ENCODE measurements around the gene BABAM2. TPM values are rescaled to one million over a fixed set of nuclear protein-coding genes. Genes with fewer than 3 reads are reported as not detected.
A peak's percentile ranks its signal among the peaks of the same experiment; 100 is the strongest.
"Not testable (repeated sequence)": the region's sequence is repeated elsewhere in the genome, so short reads cannot be mapped to it uniquely, and the experiment has no call there.

The BABAM2 gene
- total RNA-seq, 1 donor from 2014 or later, result 29.5 TPM

- ATAC-seq, result no peak
These were observed 474.1 kb downstream of the BABAM2 start for GRCh38 chr2:28364610-28365009.

GRCh38 chr2:28365158-28365557, 474.6 kb downstream of the BABAM2 start:
- ATAC-seq, result no peak

- ATAC-seq, result no peak
These were observed 475.6 kb downstream of the BABAM2 start for GRCh38 chr2:28366149-28366495.

GRCh38 chr2:28366496-28367282, 476.2 kb downstream of the BABAM2 start:
- ATAC-seq, result peak; percentile 11

DNA sequence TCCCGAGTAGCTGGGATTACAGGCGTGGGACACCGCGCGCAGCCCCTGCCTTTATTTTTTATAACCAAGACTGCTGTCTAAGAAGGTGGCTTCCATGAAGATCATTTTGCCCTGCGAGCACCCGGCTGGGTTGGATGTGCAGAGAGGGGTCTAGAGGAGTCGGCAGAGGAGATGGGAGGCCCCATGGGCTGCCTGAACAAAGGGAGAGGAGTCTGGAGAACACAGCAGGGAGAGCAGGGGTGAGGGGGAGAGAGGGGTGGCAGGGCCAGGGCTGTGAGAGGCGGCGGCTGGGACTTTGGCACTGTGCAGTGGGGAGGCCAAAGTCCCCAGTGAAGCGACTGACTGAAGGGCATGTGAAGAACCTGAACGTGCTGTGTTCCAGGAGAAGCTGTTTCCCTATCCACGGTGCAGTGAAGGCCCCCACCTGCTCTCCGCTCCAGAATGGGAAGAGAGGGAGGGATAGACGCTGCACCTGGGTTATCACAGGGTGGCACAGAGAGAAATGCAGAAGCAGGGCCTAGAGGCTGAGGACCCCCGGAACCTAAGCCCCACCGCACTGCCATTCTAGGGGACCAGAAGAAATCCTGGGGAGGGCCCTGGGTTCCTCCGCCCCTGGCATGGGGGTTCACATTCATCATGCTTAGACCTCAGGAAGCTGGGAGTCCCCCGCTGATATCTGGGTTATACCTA, 477.3 kb downstream of the BABAM2 start:
- peak; percentile 15 for ATAC-seq

GRCh38 chr2:28368357-28368798, 477.8 kb downstream of the BABAM2 start:
- ATAC-seq, result no peak

- ATAC-seq, result no peak
These were observed 478.8 kb downstream of the BABAM2 start for GRCh38 chr2:28369358-28369757.

GRCh38 chr2:28370354-28370753, 479.8 kb downstream of the BABAM2 start:
- no peak for ATAC-seq

DNA sequence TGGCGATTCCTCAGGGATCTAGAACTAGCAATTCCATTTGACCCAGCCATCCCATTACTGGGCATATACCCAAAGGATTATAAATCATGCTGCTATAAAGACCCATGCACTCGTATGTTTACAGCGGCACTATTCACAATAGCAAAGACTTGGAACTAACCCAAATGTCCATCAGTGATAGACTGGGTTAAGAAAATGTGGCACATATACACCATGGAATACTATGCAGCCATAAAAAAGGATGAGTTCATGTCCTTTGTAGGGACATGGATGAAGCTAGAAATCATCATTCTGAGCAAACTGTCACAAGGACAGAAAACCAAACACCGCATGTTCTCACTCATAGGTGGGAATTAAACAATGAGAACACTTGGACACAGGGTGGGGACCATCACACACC, 481.2 kb downstream of the BABAM2 start:
- not testable (repeated sequence) for ATAC-seq

DNA sequence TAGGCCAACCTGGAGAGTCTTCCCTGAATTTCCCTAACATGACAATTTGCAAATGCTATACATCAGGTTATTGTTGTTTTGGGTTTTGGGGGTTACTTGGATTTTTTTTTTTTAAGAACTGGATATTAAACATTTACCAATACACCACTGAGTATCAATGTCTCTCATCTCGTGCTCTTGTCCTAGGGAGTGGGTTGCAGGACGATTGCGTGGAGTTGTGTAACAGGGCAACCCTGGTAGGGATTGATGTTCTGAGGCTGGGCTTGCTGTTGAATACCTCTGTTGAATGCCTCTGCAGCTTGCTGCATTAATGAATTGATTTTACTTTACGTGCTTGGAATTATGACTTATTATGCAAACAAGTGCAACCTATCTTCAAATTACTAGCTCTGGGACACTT, 483.3 kb downstream of the BABAM2 start:
- no peak for ATAC-seq

- ATAC-seq, result no peak
These were observed 483.8 kb downstream of the BABAM2 start for GRCh38 chr2:28374331-28374730.

GRCh38 chr2:28375236-28375635, 484.7 kb downstream of the BABAM2 start:
- ATAC-seq, result no peak

DNA sequence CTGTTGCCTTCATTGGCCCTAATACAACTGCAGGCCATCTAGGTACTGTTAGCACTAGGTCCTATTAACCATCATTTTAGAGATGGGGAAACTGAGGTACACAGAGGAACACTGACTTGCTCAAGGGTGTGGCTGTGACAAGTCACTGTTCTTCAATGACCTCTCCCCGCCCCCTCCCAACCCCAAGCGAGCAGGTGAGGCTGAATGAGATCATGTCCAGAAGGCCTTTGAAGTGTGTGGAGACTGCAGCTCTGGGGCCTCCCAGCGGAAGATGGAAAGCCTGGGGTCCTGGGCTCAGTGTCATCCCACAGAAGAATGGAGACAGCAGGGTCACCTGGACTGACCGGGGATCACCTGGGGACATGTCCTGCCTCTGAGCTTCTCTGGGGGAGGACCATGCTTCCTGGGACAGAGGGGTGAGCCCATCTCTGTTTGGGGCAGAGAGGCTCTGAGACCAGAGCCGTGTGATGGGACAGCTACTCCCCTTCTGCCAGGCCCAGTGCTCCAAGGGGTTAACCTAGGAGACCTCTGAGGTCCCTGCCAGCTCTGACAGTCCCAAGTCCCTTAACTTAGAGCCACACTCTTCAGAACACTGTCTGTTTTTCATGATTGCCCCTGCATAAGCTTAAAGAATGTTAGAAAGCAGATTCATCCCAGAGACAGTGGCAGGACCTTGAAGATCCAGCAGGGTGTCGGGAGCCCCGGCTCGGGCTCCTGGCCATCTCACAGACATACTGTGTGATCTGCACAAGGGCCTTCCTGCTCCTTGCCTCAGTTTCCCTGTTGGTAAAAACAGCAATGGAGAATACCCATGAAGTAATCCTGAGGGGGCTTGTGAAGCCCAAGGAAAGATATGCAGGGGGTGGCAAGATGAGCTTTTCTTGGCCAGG, 485.5 kb downstream of the BABAM2 start:
- no peak for ATAC-seq

GRCh38 chr2:28377195-28377816, 486.8 kb downstream of the BABAM2 start:
- ATAC-seq, result peak; percentile 69

GRCh38 chr2:28377984-28378678, 487.6 kb downstream of the BABAM2 start:
- peak; percentile 94 for ATAC-seq

GRCh38 chr2:28378679-28379584, 488.4 kb downstream of the BABAM2 start:
- ATAC-seq, result no peak

- no peak for ATAC-seq
These were observed 489.7 kb downstream of the BABAM2 start for GRCh38 chr2:28380219-28380618.

DNA sequence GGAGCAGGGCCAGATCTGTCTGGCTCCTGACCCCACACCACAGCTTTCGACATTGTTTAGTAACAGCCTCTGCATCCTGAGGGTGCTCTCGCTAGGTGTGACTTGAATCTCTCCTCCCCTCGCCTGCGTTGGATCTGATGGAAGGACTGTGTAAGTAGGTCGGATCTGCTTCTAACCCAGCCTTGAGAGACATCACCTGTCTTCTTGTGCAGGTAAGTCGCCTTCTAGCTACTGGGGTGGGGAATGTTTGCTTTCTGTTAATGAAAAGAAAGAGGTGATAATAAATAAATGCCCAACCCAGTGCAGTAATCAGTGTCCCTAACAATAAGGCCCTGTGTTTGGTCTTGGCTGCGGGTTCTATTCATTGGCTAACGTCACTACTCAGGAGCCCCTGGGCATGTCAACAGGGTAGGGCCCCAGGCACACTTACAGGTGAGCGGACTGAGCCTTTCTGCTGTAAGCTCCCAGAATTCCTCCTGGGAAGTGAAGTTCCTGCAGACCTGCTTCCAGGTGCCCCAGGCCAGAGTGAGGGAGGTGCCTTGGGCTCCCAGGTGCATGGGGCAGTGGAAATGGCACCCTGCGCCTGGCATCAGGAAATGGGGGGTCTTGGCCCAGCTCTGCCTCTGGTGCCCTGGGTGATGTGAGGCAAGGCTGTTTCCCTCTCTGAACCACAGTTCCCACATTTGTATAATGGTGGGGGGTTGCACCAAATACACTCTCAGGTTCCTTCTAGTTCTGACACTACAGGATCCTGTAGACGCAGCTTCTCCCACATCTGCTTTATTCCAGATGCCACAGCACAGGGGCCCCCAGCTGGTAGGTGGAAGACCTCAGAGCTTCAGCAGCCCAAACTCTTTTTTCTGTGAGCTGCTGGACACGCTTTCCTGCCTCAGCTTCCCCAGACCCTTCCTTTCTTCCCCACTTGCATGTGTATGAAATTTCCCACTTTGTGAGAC, 491.0 kb downstream of the BABAM2 start:
- no peak for ATAC-seq

GRCh38 chr2:28382755-28383154, 492.2 kb downstream of the BABAM2 start:
- ATAC-seq, result no peak

Data from esophagus mucosa (tissue), 1 donor.